IMR-90 (cell line): ENCODE data around the gene PLA2G4E. TPM values are rescaled to one million over a fixed set of nuclear protein-coding genes. Genes with fewer than 3 reads are reported as not detected.

Experiments
- ATAC-seq: fragments of 200-7000 bp; cut with Tn5 transposase; 2 replicates; pipeline ENCODE4 v1.9.1; 2020; ENCODE audit warnings: low read depth, mild to moderate bottlenecking, moderate library complexity
- BruUV-seq: library from RNA; stranded (reverse); fragments of 400-500 nt; replicated peaks from 2 replicates; lab custom pipeline; 2021; lab: Mats Ljungman, UMichigan
- CTCF ChIA-PET: fragments of 300-600 bp; formaldehyde crosslinking; extraction: SDS; loops from one replicate; lab custom pipeline; 2021; ENCODE audit warnings: antibody characterized with exemption; lab: Yijun Ruan, JAX
- POLR2A ChIA-PET: fragments of 300-600 bp; sonication (Branson Sonifier 250); formaldehyde crosslinking; loops from one replicate; lab custom pipeline; 2022; ENCODE audit warnings: antibody characterized with exemption; ENCODE audit not compliant: unreplicated experiment; lab: Charles Lee
- DNase-seq: peaks from one replicate; pipeline ENCODE4 v3.0.0; 2013
- H2AFZ ChIP-seq: replicated peaks from 2 replicates; pipeline ENCODE3; 2013; ENCODE audit warnings: low read length, mild to moderate bottlenecking; ENCODE audit not compliant: poor library complexity
- H2AK5ac ChIP-seq: 2 replicates; pipeline ENCODE4 v1.6.1; 2013; ENCODE audit warnings: low read depth, low read length, inconsistent platforms
- H2AK9ac ChIP-seq: replicated peaks from 2 replicates; pipeline ENCODE3; 2013; ENCODE audit warnings: mild to moderate bottlenecking, low read depth, low read length, moderate library complexity; ENCODE audit not compliant: poor library complexity
- H2BK120ac ChIP-seq: 2 replicates; pipeline ENCODE4 v1.6.1; 2013; ENCODE audit warnings: low read depth, low read length, inconsistent platforms
- H2BK15ac ChIP-seq: 3 replicates; pipeline ENCODE4 v1.6.1; 2013; ENCODE audit warnings: low read depth, low read length, inconsistent platforms
- H2BK20ac ChIP-seq: 2 replicates; pipeline ENCODE4 v1.6.1; 2013; ENCODE audit warnings: low read depth, mild to moderate bottlenecking, inconsistent platforms, low read length, moderate library complexity
- H2BK5ac ChIP-seq: 2 replicates; pipeline ENCODE4 v1.6.1; 2013; ENCODE audit warnings: mild to moderate bottlenecking, low read depth, low read length, inconsistent platforms; ENCODE audit not compliant: poor library complexity, severe bottlenecking
- H3K14ac ChIP-seq: replicated peaks from 2 replicates; pipeline ENCODE4 v1.6.1; 2013; ENCODE audit warnings: low read depth, low read length, inconsistent platforms
- H3K18ac ChIP-seq: 2 replicates; pipeline ENCODE4 v1.6.1; 2013; ENCODE audit warnings: low read depth, low read length, control low read depth
- H3K23ac ChIP-seq: 2 replicates; pipeline ENCODE4 v1.6.1; 2013; ENCODE audit warnings: low read depth, low read length, inconsistent platforms
- H3K27ac ChIP-seq: 2 replicates; pipeline ENCODE4 v1.5.1; 2013; ENCODE audit warnings: mild to moderate bottlenecking, control low read depth, low read length; ENCODE audit not compliant: insufficient read depth
- H3K27me3 ChIP-seq: 2 replicates; pipeline ENCODE4 v1.6.1; 2013; ENCODE audit warnings: low read length; ENCODE audit not compliant: control insufficient read depth, insufficient read depth
- H3K36me3 ChIP-seq: 2 replicates; pipeline ENCODE4 v1.6.1; 2013; ENCODE audit warnings: low read length, mixed read lengths; ENCODE audit not compliant: control insufficient read depth, insufficient read depth
- H3K4ac ChIP-seq: 2 replicates; pipeline ENCODE4 v1.6.1; 2013; ENCODE audit warnings: low read depth, low read length, inconsistent platforms
- H3K4me1 ChIP-seq: 2 replicates; pipeline ENCODE4 v1.6.1; 2013; ENCODE audit warnings: low read length, mixed read lengths; ENCODE audit not compliant: control insufficient read depth, insufficient read depth
- H3K4me2 ChIP-seq: 2 replicates; pipeline ENCODE4 v1.6.1; 2013; ENCODE audit warnings: low read depth, mild to moderate bottlenecking, control low read depth, low read length, moderate library complexity
- H3K4me3 ChIP-seq: 2 replicates; pipeline ENCODE4 v1.5.1; 2013; ENCODE audit warnings: low read depth, mild to moderate bottlenecking, control low read depth, low read length, moderate library complexity; ENCODE audit not compliant: insufficient read depth
- H3K56ac ChIP-seq: 2 replicates; pipeline ENCODE4 v1.6.1; 2013; ENCODE audit warnings: low read length, inconsistent platforms; ENCODE audit not compliant: insufficient read depth; ENCODE audit errors: extremely low read depth
- H3K79me1 ChIP-seq, 2 experiments: 2 replicates each; pipeline ENCODE4 v1.6.1; 2013; ENCODE audit warnings: low read length in 2 of 2, inconsistent platforms in 1 of 2, low read depth in 1 of 2
- H3K9ac ChIP-seq: 2 replicates; pipeline ENCODE4 v1.6.1; 2013; ENCODE audit warnings: low read depth, low read length, control low read depth
- H3K9me1 ChIP-seq: 2 replicates; pipeline ENCODE4 v1.6.1; 2013; ENCODE audit warnings: low read length, inconsistent platforms; ENCODE audit not compliant: insufficient read depth
- H3K9me3 ChIP-seq: 2 replicates; pipeline ENCODE4 v1.6.1; 2013; ENCODE audit warnings: low read length; ENCODE audit not compliant: control insufficient read depth, insufficient read depth
- H4K20me1 ChIP-seq: 2 replicates; pipeline ENCODE4 v1.6.1; 2013; ENCODE audit warnings: low read length, inconsistent platforms; ENCODE audit not compliant: insufficient read depth
- H4K5ac ChIP-seq: 2 replicates; pipeline ENCODE4 v1.6.1; 2013; ENCODE audit warnings: mild to moderate bottlenecking, low read depth, low read length, control low read depth
- H4K8ac ChIP-seq, 2 experiments: 2 replicates each; pipeline ENCODE4 v1.6.1; 2013; ENCODE audit warnings: low read depth in 2 of 2, low read length in 2 of 2, control low read depth in 1 of 2, inconsistent platforms in 1 of 2
- H4K91ac ChIP-seq: 2 replicates; pipeline ENCODE4 v1.6.1; 2013; ENCODE audit warnings: low read depth, low read length, inconsistent platforms; ENCODE audit not compliant: insufficient read depth
- FOS ChIP-seq: fragments of 150-350 bp; IDR thresholded peaks from 2 replicates; pipeline ENCODE4 v1.6.1; 2016; ENCODE audit warnings: low read depth, low read length
- RFX5 ChIP-seq: IDR thresholded peaks from 2 replicates; pipeline ENCODE4 v1.8.0; 2012; ENCODE audit warnings: low read depth, mild to moderate bottlenecking, low read length, moderate library complexity
- WGBS, 2 experiments: methylation state at CpG; one replicate each; pipeline versions ENCODE4 v1.1.5 to v1.1.7; 2013; ENCODE audit warnings: missing lambda C conversion rate in 2 of 2; ENCODE audit not compliant: insufficient read length in 1 of 2; ENCODE audit errors: extremely low coverage in 2 of 2; 5-methylcytosine and 5-hydroxymethylcytosine counted together
- dilution Hi-C: fragments of 300-500 bp; cut with HindIII; formaldehyde crosslinking; loops from one replicate; pipeline ENCODE4 v1.14.3; 2018; ENCODE audit warnings: low sequenced_read_pairs; ENCODE audit not compliant: unreplicated experiment
- in situ Hi-C: fragments of 300-500 bp; cut with MboI; formaldehyde crosslinking; loops from 3 replicates; pipeline ENCODE4 v1.14.3; 2019; ENCODE audit warnings: low sequenced_read_pairs, inconsistent platforms, mixed read lengths
- intact Hi-C: fragments of 100-400 bp; cut with micrococcal nuclease; formaldehyde crosslinking; loops from 2 replicates; pipeline ENCODE4 v1.10.0; 2022
- polyA plus RNA-seq, 3 experiments: library from polyadenylated mRNA; depleted of rRNA; stranded (reverse); fragments of >200 nt; gene quantifications; 2 replicates each; pipeline ENCODE4 v1.2.3, GENCODE V29; 2012; ENCODE audit warnings: low replicate concordance in 1 of 3
- total RNA-seq: library from RNA; depleted of rRNA; stranded (reverse); fragments of >200 nt; gene quantifications from 2 replicates; pipeline ENCODE4 v1.2.3, GENCODE V29; 2012

The PLA2G4E gene
- total and polyA plus RNA-seq, 2 of the 4 experiments (the other 2 are of a cell fraction) = not detected

DNA sequence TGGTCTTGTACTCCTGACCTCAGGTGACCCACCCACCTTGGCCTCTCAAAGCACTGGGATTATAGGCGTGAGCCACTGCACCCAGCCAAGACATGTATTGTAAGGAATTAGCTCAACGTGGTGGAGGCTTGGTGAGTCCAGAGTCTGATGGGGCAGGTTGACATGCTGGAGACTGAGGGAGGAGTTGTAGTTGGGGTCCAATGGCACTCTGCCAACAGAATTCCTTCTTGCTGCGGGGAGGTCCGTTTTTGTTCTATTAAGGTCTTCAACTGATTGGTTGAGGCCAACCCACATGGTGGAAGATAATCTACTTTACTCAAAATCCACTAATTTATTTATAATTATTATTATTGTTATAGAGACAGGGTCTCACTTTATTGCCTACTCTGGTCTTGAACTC is 43.4 kb upstream of the PLA2G4E start:
- CTCF ChIA-PET = no interaction called here
- Histone ChIP-seq H3K4me1 (0 out of 2 replicates have a peak, but pooled peaks cover 2% of the 10 kb centered on the region), H4K8ac (no peak overlapping the region), H4K20me1 (no peaks in the 10 kb centered on the region), H2BK20ac (no peak overlapping the region), H2AK5ac (no peak overlapping the region), H3K27me3 (peaks cover 57% of the 10 kb centered on the region), H3K27ac (no peak overlapping the region), H3K9me1 (no peaks in the 10 kb centered on the region; the same call in 1 of the 2 replicates), H2BK15ac (no peak overlapping the region), H2AK9ac (no peak overlapping the region), H3K4me2 (no peak overlapping the region), H2BK120ac (no peak overlapping the region), H3K18ac (no peak overlapping the region), H3K9me3 (peaks cover 1% of the 10 kb centered on the region; the same call in 1 of the 2 replicates), H3K4me3 (no peak overlapping the region), H3K14ac (no peak overlapping the region), H3K4ac (no peak overlapping the region), H3K36me3 (no peaks in the 10 kb centered on the region), H3K79me1 (no peaks in the 10 kb centered on the region), H4K5ac (no peak overlapping the region), H3K9ac (no peak overlapping the region), H2AFZ (no peak overlapping the region), H4K91ac (no peak overlapping the region), H3K56ac (no peak overlapping the region), H3K23ac (no peak overlapping the region), H2BK5ac (no peak overlapping the region)
- no CpG with 5 or more reads among the region's 4 CpGs for WGBS, 2 experiments
- dilution Hi-C loops (no loop called here), intact Hi-C loops (no loop called here), in situ Hi-C loops (no loop called here)
- POLR2A ChIA-PET = no interaction called here
- DNase-seq (no peak), ATAC-seq (no peak)
- no TSS peak for BruUV-seq
- TF ChIP-seq RFX5 (no peak), FOS (no peak)
